ENCODE data around the gene PRR35. TPM values are rescaled to one million over a fixed set of nuclear protein-coding genes. Genes with fewer than 3 reads are reported as not detected.

Gene PRR35
- total and polyA plus RNA-seq, 12 donors = not detected

DNA sequence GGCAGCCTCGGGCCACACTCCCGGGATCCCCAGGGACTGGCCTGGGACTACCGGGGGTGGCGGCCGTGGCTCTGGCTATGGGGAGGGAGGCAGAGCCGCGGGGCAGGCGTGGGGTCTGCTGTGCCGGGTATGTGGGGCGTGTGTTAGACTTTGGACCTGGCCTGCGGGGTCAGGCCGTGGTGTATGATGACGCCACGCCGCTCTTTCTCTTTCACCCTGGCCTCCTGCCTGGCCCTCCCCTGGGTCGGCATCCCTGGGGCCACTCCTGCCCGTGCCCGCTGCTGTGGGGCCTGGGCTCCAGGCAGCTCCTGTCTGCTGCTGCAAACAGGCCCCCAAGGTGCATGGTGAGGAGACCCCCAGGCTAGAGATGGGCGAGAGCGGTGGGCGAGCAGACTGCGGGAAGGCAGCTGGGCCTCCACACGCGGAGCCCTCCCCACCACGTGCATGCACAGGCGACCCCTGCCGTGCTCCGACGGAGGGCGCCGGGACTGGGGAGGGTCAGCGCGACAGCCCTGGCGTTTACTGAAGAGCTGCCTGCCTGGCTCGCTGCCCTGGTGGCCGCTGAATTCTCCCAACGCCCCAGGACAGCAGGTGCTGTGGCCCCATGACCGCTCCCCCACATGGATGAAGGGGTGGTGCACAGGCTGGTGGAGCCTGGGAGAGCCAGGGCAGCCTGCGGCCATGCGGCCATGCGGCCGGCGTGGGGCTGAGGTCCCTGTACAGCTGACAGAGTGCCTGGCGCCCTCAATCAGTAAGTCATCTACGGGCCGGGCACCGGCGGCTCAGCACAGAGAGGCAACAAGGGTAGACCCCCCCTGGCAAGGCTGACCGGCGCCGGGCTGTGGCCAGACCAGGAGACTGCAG, 16.7 kb upstream of the PRR35 start:
- Histone ChIP-seq H3K27me3 (no peaks in the 10 kb centered on the region), H3K9me3 (no peaks in the 10 kb centered on the region), H3K4me1 (no peaks in the 10 kb centered on the region), H3K36me3 (peaks cover 0 to 47% (median 3%) of the 10 kb centered on the region in 9 donors), H3K27ac (no peak overlapping the region), H3K4me3 (no peak overlapping the region)
- no peak for TF ChIP-seq CTCF (IDR thresholded peaks at IDR 0.05)
- intact Hi-C loops (cut with DNase I) = no loop called here
- 89 to 94% methylated on average over 46 to 51 of the region's 51 CpGs for WGBS, 2 donors
- DNase-seq = no peak
- peak in 1 of 8 donors; percentile 4 for ATAC-seq

DNA sequence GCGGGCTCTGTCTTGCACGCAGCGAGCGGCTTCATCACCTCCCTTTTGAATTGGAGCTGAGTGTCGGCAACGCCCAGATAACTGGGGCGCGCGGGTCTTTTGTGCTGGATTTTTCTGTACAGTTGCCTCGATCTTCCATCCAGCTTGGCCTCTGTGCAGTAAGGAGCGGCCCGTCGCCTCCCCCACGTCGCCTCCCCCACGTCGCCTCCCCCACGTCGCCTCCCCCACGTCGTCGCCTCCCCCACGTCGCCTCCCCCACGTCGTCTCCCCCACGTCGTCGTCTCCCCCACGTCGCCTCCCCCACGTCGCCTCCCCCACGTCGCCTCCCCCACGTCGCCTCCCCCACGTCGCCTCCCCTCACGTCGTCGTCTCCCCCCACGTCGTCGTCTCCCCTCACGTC, 15.7 kb upstream of the PRR35 start:
- H3K27ac ChIP-seq = no peak overlapping the region
- ATAC-seq = no peak
- H3K27me3 ChIP-seq = no peaks in the 10 kb centered on the region
- no peaks in the 10 kb centered on the region for H3K4me1 ChIP-seq
- no peak for DNase-seq
- H3K4me3 ChIP-seq = no peak overlapping the region
- 84 to 95% methylated on average over 42 to 46 of the region's 46 CpGs for WGBS, 2 donors
- H3K9me3 ChIP-seq = no peaks in the 10 kb centered on the region
- H3K36me3 ChIP-seq = peaks cover 0 to 57% (median 3%) of the 10 kb centered on the region in 9 donors
- intact Hi-C loops (cut with DNase I) = no loop called here
- TF ChIP-seq CTCF (IDR thresholded peaks at IDR 0.05) = no peak

GRCh38 chr16:546909-547770, 13.1 kb upstream of the PRR35 start:
- WGBS, 2 donors = 84 to 88% methylated on average over 60 of the region's 60 CpGs
- Histone ChIP-seq H3K4me3 (peak overlapping the region in 1 of 10 donors; percentile 28), H3K4me1 (no peaks in the 10 kb centered on the region), H3K27me3 (no peaks in the 10 kb centered on the region), H3K9me3 (no peaks in the 10 kb centered on the region), H3K36me3 (peaks cover 0 to 64% (median 8%) of the 10 kb centered on the region in 9 donors), H3K27ac (no peak overlapping the region)
- DNase-seq (peak; percentile 54 to 75), ATAC-seq (peak; percentile 39 to 88 (median 65))
- intact Hi-C loops (cut with DNase I) = no loop called here
- TF ChIP-seq CTCF (IDR thresholded peaks at IDR 0.05) = peak in 7 of 9 donors; percentile 42 to 59 (median 47)

GRCh38 chr16:548586-548985, 11.6 kb upstream of the PRR35 start:
- no peaks in the 10 kb centered on the region for H3K9me3 ChIP-seq
- no peaks in the 10 kb centered on the region for H3K27me3 ChIP-seq
- intact Hi-C loops (cut with DNase I) = no loop called here
- H3K4me1 ChIP-seq = no peaks in the 10 kb centered on the region
- 92 to 95% methylated on average over 21 of the region's 21 CpGs for WGBS, 2 donors
- no peak for DNase-seq
- H3K4me3 ChIP-seq = no peak overlapping the region
- no peak for ATAC-seq
- no peak overlapping the region for H3K27ac ChIP-seq
- peaks cover 0 to 76% (median 12%) of the 10 kb centered on the region in 9 donors for H3K36me3 ChIP-seq
- no peak for TF ChIP-seq CTCF (IDR thresholded peaks at IDR 0.05)

All from heart right ventricle (tissue), 16 donors.